Measurements from ENCODE around the gene ZNF547. TPM values are rescaled to one million over a fixed set of nuclear protein-coding genes. Genes with fewer than 3 reads are reported as not detected.

The ZNF547 gene
- polyA plus RNA-seq, 2 of the 4 experiments (the other 2 are of a cell fraction) = 2.0 to 2.9 TPM

- H3K27ac ChIP-seq = no peak overlapping the region
- H3K4me1 ChIP-seq = no peaks in the 10 kb centered on the region
- FAIRE-seq (no peak), ATAC-seq (no peak), DNase-seq (ENCODE audit: low read depth in 1 of 2, low spot score in 1 of 2) (no peak)
- POLR2A ChIA-PET = no interaction called here
- H3K4me3 ChIP-seq = no peak overlapping the region
- TF ChIP-seq SMC3 (IDR thresholded peaks at IDR 0.05) (no peak), HDAC2 (IDR thresholded peaks at IDR 0.05) (no peak), BHLHE40 (IDR thresholded peaks at IDR 0.05; ENCODE audit: low read depth, low read length) (no peak), HOXB13 (CRISPR knock-in tag; IDR thresholded peaks at IDR 0.05; ENCODE audit: low read depth) (no peak), JUN (IDR thresholded peaks at IDR 0.05) (no peak), MAX (IDR thresholded peaks at IDR 0.05) (no peak), HOXA7 (CRISPR knock-in tag; IDR thresholded peaks at IDR 0.05) (no peak), CHD4 (IDR thresholded peaks at IDR 0.05; ENCODE audit: borderline replicate concordance) (no peak), CEBPB (IDR thresholded peaks at IDR 0.05) (no peak)
- H3K9me3 ChIP-seq = peaks cover 95% of the 10 kb centered on the region
- H3K4me2 ChIP-seq = no peak overlapping the region
- 97% methylated on average over 4 of the region's 4 CpGs for WGBS (ENCODE audit: missing lambda C conversion rate)
- CTCF ChIA-PET = no interaction called here
Observed at GRCh38 chr19:57419439-57419838, 56.1 kb downstream of the ZNF547 start.

GRCh38 chr19:57421037-57421436 is 57.7 kb downstream of the ZNF547 start:
- CTCF ChIA-PET = no interaction called here
- WGBS (ENCODE audit: missing lambda C conversion rate) = 65% methylated on average over 3 of the region's 3 CpGs
- DNase-seq (ENCODE audit: low read depth in 1 of 2, low spot score in 1 of 2) (no peak), ATAC-seq (no peak), FAIRE-seq (no peak)
- H3K4me1 ChIP-seq = no peaks in the 10 kb centered on the region
- H3K4me3 ChIP-seq = no peak overlapping the region
- peaks cover 94% of the 10 kb centered on the region for H3K9me3 ChIP-seq
- TF ChIP-seq EHMT2 (IDR thresholded peaks at IDR 0.05; ENCODE audit: low read depth) (no peak), TP53 (CRISPR knock-in tag; IDR thresholded peaks at IDR 0.05) (no peak), JUNB (IDR thresholded peaks at IDR 0.05) (no peak), ZFP36 (IDR thresholded peaks at IDR 0.05; ENCODE audit: borderline replicate concordance, partially characterized antibody) (no peak), REST (IDR thresholded peaks at IDR 0.05) (no peak), MYC (IDR thresholded peaks at IDR 0.05; ENCODE audit: borderline replicate concordance, low read length) (no peak), EP300 (IDR thresholded peaks at IDR 0.05) (no peak), MAZ (IDR thresholded peaks at IDR 0.05; ENCODE audit: borderline replicate concordance, low read depth, low read length) (no peak), BCL3 (IDR thresholded peaks at IDR 0.05) (no peak), FOSB (CRISPR knock-in tag; IDR thresholded peaks at IDR 0.05) (no peak), MAFK (IDR thresholded peaks at IDR 0.05; ENCODE audit: partially characterized antibody) (no peak), EHF (CRISPR knock-in tag; IDR thresholded peaks at IDR 0.05) (no peak)
- no peak overlapping the region for H3K27ac ChIP-seq
- POLR2A ChIA-PET = no interaction called here
- H3K4me2 ChIP-seq = no peak overlapping the region

Other genes with a start within 250 kb of the ZNF547 start
- gene USP29, start 243.6 kb upstream of the ZNF547 start, polyA plus RNA-seq (2011; rRNA removed) = not detected in 2 replicates
- gene USP29, start 243.6 kb upstream of the ZNF547 start, polyA plus RNA-seq (2017; fragmentation: RNase III; extraction: RNeasy Plus Mini Kit Qiagen cat#74134 plus additional on column Dnase treatment) = not detected in 3 replicates
- not detected in 2 replicates for gene ZIM3, start 218.3 kb upstream of the ZNF547 start, polyA plus RNA-seq (2011; rRNA removed)
- not detected in 3 replicates for gene ZIM3, start 218.3 kb upstream of the ZNF547 start, polyA plus RNA-seq (2017; fragmentation: RNase III; extraction: RNeasy Plus Mini Kit Qiagen cat#74134 plus additional on column Dnase treatment)
- 0.09 TPM in 1 of 2 replicates, not detected in the other for gene DUXA, start 196.1 kb upstream of the ZNF547 start, polyA plus RNA-seq (2011; rRNA removed)
- gene DUXA, start 196.1 kb upstream of the ZNF547 start, polyA plus RNA-seq (2017; fragmentation: RNase III; extraction: RNeasy Plus Mini Kit Qiagen cat#74134 plus additional on column Dnase treatment) = not detected in 3 replicates
- gene ZNF264, start 172.1 kb upstream of the ZNF547 start, polyA plus RNA-seq (2011; rRNA removed) = 9.1 and 10.0 TPM in 2 replicates
- 3.4 to 3.9 TPM (median 3.6 TPM) in 3 replicates for gene ZNF264, start 172.1 kb upstream of the ZNF547 start, polyA plus RNA-seq (2017; fragmentation: RNase III; extraction: RNeasy Plus Mini Kit Qiagen cat#74134 plus additional on column Dnase treatment)
- gene AURKC, start 132.5 kb upstream of the ZNF547 start, polyA plus RNA-seq (2011; rRNA removed) = 0.83 and 0.96 TPM in 2 replicates
- gene AURKC, start 132.5 kb upstream of the ZNF547 start, polyA plus RNA-seq (2017; fragmentation: RNase III; extraction: RNeasy Plus Mini Kit Qiagen cat#74134 plus additional on column Dnase treatment) = 0.27 to 0.43 TPM (median 0.34 TPM) in 3 replicates
- gene ZNF805, start 122.9 kb upstream of the ZNF547 start, polyA plus RNA-seq (2011; rRNA removed) = 5.6 and 6.6 TPM in 2 replicates
- gene ZNF805, start 122.9 kb upstream of the ZNF547 start, polyA plus RNA-seq (2017; fragmentation: RNase III; extraction: RNeasy Plus Mini Kit Qiagen cat#74134 plus additional on column Dnase treatment) = 1.1 to 1.5 TPM (median 1.5 TPM) in 3 replicates
- 16.1 and 23.4 TPM in 2 replicates for gene ZNF460, start 83.1 kb upstream of the ZNF547 start, polyA plus RNA-seq (2011; rRNA removed)
- 0.50 to 0.63 TPM (median 0.58 TPM) in 3 replicates for gene ZNF460, start 83.1 kb upstream of the ZNF547 start, polyA plus RNA-seq (2017; fragmentation: RNase III; extraction: RNeasy Plus Mini Kit Qiagen cat#74134 plus additional on column Dnase treatment)
- 3.9 and 4.4 TPM in 2 replicates for gene ZNF543, start 43.1 kb upstream of the ZNF547 start, polyA plus RNA-seq (2011; rRNA removed)
- 1.4 to 1.5 TPM (median 1.4 TPM) in 3 replicates for gene ZNF543, start 43.1 kb upstream of the ZNF547 start, polyA plus RNA-seq (2017; fragmentation: RNase III; extraction: RNeasy Plus Mini Kit Qiagen cat#74134 plus additional on column Dnase treatment)
- 4.8 and 5.5 TPM in 2 replicates for gene ZNF304, start 12.3 kb upstream of the ZNF547 start, polyA plus RNA-seq (2011; rRNA removed)
- 2.1 to 2.3 TPM (median 2.3 TPM) in 3 replicates for gene ZNF304, start 12.3 kb upstream of the ZNF547 start, polyA plus RNA-seq (2017; fragmentation: RNase III; extraction: RNeasy Plus Mini Kit Qiagen cat#74134 plus additional on column Dnase treatment)
- gene TRAPPC2B, start within 50 bp of the ZNF547 start, polyA plus RNA-seq (2011; rRNA removed) = 25.1 and 27.8 TPM in 2 replicates
- 12.2 to 15.7 TPM (median 14.5 TPM) in 3 replicates for gene TRAPPC2B, start within 50 bp of the ZNF547 start, polyA plus RNA-seq (2017; fragmentation: RNase III; extraction: RNeasy Plus Mini Kit Qiagen cat#74134 plus additional on column Dnase treatment)
- gene ZNF548, start 26.3 kb downstream of the ZNF547 start, polyA plus RNA-seq (2011; rRNA removed) = 9.6 and 11.3 TPM in 2 replicates
- gene ZNF548, start 26.3 kb downstream of the ZNF547 start, polyA plus RNA-seq (2017; fragmentation: RNase III; extraction: RNeasy Plus Mini Kit Qiagen cat#74134 plus additional on column Dnase treatment) = 6.4 to 8.4 TPM (median 7.4 TPM) in 3 replicates
- gene ZNF17, start 47.6 kb downstream of the ZNF547 start, polyA plus RNA-seq (2011; rRNA removed) = 6.4 and 6.8 TPM in 2 replicates
- 3.8 to 4.1 TPM (median 4.0 TPM) in 3 replicates for gene ZNF17, start 47.6 kb downstream of the ZNF547 start, polyA plus RNA-seq (2017; fragmentation: RNase III; extraction: RNeasy Plus Mini Kit Qiagen cat#74134 plus additional on column Dnase treatment)
- gene ZNF749, start 71.8 kb downstream of the ZNF547 start, polyA plus RNA-seq (2011; rRNA removed) = 25.2 and 30.9 TPM in 2 replicates
- gene ZNF749, start 71.8 kb downstream of the ZNF547 start, polyA plus RNA-seq (2017; fragmentation: RNase III; extraction: RNeasy Plus Mini Kit Qiagen cat#74134 plus additional on column Dnase treatment) = 11.7 to 12.6 TPM (median 12.4 TPM) in 3 replicates
- 0.19 and 0.30 TPM in 2 replicates for gene VN1R1, start 93.6 kb downstream of the ZNF547 start, polyA plus RNA-seq (2011; rRNA removed)
- 0.04 to 0.16 TPM (median 0.05 TPM) in 3 replicates for gene VN1R1, start 93.6 kb downstream of the ZNF547 start, polyA plus RNA-seq (2017; fragmentation: RNase III; extraction: RNeasy Plus Mini Kit Qiagen cat#74134 plus additional on column Dnase treatment)
- gene ZNF772, start 114.0 kb downstream of the ZNF547 start, polyA plus RNA-seq (2011; rRNA removed) = 3.2 and 3.6 TPM in 2 replicates
- gene ZNF772, start 114.0 kb downstream of the ZNF547 start, polyA plus RNA-seq (2017; fragmentation: RNase III; extraction: RNeasy Plus Mini Kit Qiagen cat#74134 plus additional on column Dnase treatment) = 2.0 to 2.3 TPM (median 2.3 TPM) in 3 replicates
- gene ZNF419, start 124.2 kb downstream of the ZNF547 start, polyA plus RNA-seq (2011; rRNA removed) = 11.8 and 12.1 TPM in 2 replicates
- 8.0 to 9.0 TPM (median 8.2 TPM) in 3 replicates for gene ZNF419, start 124.2 kb downstream of the ZNF547 start, polyA plus RNA-seq (2017; fragmentation: RNase III; extraction: RNeasy Plus Mini Kit Qiagen cat#74134 plus additional on column Dnase treatment)
- 8.4 and 9.2 TPM in 2 replicates for gene ZNF773, start 136.4 kb downstream of the ZNF547 start, polyA plus RNA-seq (2011; rRNA removed)
- gene ZNF773, start 136.4 kb downstream of the ZNF547 start, polyA plus RNA-seq (2017; fragmentation: RNase III; extraction: RNeasy Plus Mini Kit Qiagen cat#74134 plus additional on column Dnase treatment) = 6.0 to 6.4 TPM (median 6.1 TPM) in 3 replicates
- gene ZNF549, start 163.8 kb downstream of the ZNF547 start, polyA plus RNA-seq (2011; rRNA removed) = 3.7 and 3.9 TPM in 2 replicates
- 1.7 to 1.8 TPM (median 1.8 TPM) in 3 replicates for gene ZNF549, start 163.8 kb downstream of the ZNF547 start, polyA plus RNA-seq (2017; fragmentation: RNase III; extraction: RNeasy Plus Mini Kit Qiagen cat#74134 plus additional on column Dnase treatment)
- gene ZNF550, start 196.3 kb downstream of the ZNF547 start, polyA plus RNA-seq (2011; rRNA removed) = 8.7 and 9.2 TPM in 2 replicates
- gene ZNF550, start 196.3 kb downstream of the ZNF547 start, polyA plus RNA-seq (2017; fragmentation: RNase III; extraction: RNeasy Plus Mini Kit Qiagen cat#74134 plus additional on column Dnase treatment) = 4.7 to 5.3 TPM (median 5.2 TPM) in 3 replicates
- 4.7 and 4.8 TPM in 2 replicates for gene ZNF416, start 215.4 kb downstream of the ZNF547 start, polyA plus RNA-seq (2011; rRNA removed)
- 2.8 to 3.5 TPM (median 2.9 TPM) in 3 replicates for gene ZNF416, start 215.4 kb downstream of the ZNF547 start, polyA plus RNA-seq (2017; fragmentation: RNase III; extraction: RNeasy Plus Mini Kit Qiagen cat#74134 plus additional on column Dnase treatment)
- gene ZIK1, start 220.6 kb downstream of the ZNF547 start, polyA plus RNA-seq (2011; rRNA removed) = not detected in 2 replicates
- gene ZIK1, start 220.6 kb downstream of the ZNF547 start, polyA plus RNA-seq (2017; fragmentation: RNase III; extraction: RNeasy Plus Mini Kit Qiagen cat#74134 plus additional on column Dnase treatment) = 0.03 TPM in 1 of 3 replicates, not detected in the others
- gene ZNF530, start 236.3 kb downstream of the ZNF547 start, polyA plus RNA-seq (2011; rRNA removed) = 4.9 and 5.9 TPM in 2 replicates
- 4.9 to 6.3 TPM (median 6.3 TPM) in 3 replicates for gene ZNF530, start 236.3 kb downstream of the ZNF547 start, polyA plus RNA-seq (2017; fragmentation: RNase III; extraction: RNeasy Plus Mini Kit Qiagen cat#74134 plus additional on column Dnase treatment)

Measured in A549 (cell line).